Smooth muscle cell of the umbilical artery (primary cell): ENCODE data around the gene CAPNS1. TPM values are rescaled to one million over a fixed set of nuclear protein-coding genes. Genes with fewer than 3 reads are reported as not detected.

Experiments
- total RNA-seq: library from RNA; depleted of rRNA; stranded (reverse); fragments of >200 nt; gene quantifications from 2 replicates; pipeline ENCODE4 v1.2.3, GENCODE V29; 2014

Gene CAPNS1
- total RNA-seq, result 252 and 437 TPM in 2 replicates

GRCh38 chr19:36139473-36140303, at the start of gene CAPNS1:
Gene CAPNS1 (plus strand): TSS chr19:36140066. CDS start chr19:36141012, 946 bp downstream.

GRCh38 chr19:36110487-36111199, 29.2 kb upstream of the CAPNS1 start, which contains the start of gene OVOL3:
Gene OVOL3 (plus strand): TSS chr19:36111143. CDS start chr19:36111203, 60 bp downstream.

GRCh38 chr19:36114721-36115452, 25.0 kb upstream of the CAPNS1 start, which contains the start of gene POLR2I:
Gene POLR2I (minus strand): TSS chr19:36114875. CDS start chr19:36114856, 19 bp downstream.

GRCh38 chr19:36115453-36116343, 24.2 kb upstream of the CAPNS1 start, which contains the start of gene TBCB:
Gene TBCB (plus strand): TSS chr19:36115468. CDS start chr19:36115561, 93 bp downstream.

GRCh38 chr19:36152352-36153091, 12.7 kb downstream of the CAPNS1 start, which contains the start of gene COX7A1:
Gene COX7A1 (minus strand): TSS chr19:36152447. CDS start chr19:36152407, 40 bp downstream.

Other genes starting within 250 kb of the CAPNS1 start
- gene NFKBID, start 239.5 kb upstream of the CAPNS1 start, total RNA-seq, result 2.7 and 5.2 TPM in 2 replicates
- gene HCST, start 237.5 kb upstream of the CAPNS1 start, total RNA-seq, result 1.2 TPM in 2 replicates
- not detected in 2 replicates for gene TYROBP, start 231.8 kb upstream of the CAPNS1 start, total RNA-seq
- 3.6 and 4.2 TPM in 2 replicates for gene LRFN3, start 203.7 kb upstream of the CAPNS1 start, total RNA-seq
- gene SDHAF1, start 144.9 kb upstream of the CAPNS1 start, total RNA-seq, result 8.1 and 11.9 TPM in 2 replicates
- 0.23 TPM in 1 of 2 replicates, not detected in the other for gene SYNE4, start 131.3 kb upstream of the CAPNS1 start, total RNA-seq
- gene ALKBH6, start 125.9 kb upstream of the CAPNS1 start, total RNA-seq, result 14.6 and 14.7 TPM in 2 replicates
- gene CLIP3, start 107.2 kb upstream of the CAPNS1 start, total RNA-seq, result 14.3 and 22.8 TPM in 2 replicates
- 1.6 and 3.3 TPM in 2 replicates for gene THAP8, start 85.8 kb upstream of the CAPNS1 start, total RNA-seq
- gene WDR62, start 85.2 kb upstream of the CAPNS1 start, total RNA-seq, result 0.59 and 4.6 TPM in 2 replicates
- not detected in 2 replicates for gene OVOL3, start 28.9 kb upstream of the CAPNS1 start, total RNA-seq
- gene POLR2I, start 25.2 kb upstream of the CAPNS1 start, total RNA-seq, result 27.3 and 29.2 TPM in 2 replicates
- gene TBCB, start 24.6 kb upstream of the CAPNS1 start, total RNA-seq, result 236 and 267 TPM in 2 replicates
- gene COX7A1, start 12.4 kb downstream of the CAPNS1 start, total RNA-seq, result 4.3 and 14.8 TPM in 2 replicates
- 5.4 and 6.2 TPM in 2 replicates for gene ZNF565, start 74.6 kb downstream of the CAPNS1 start, total RNA-seq
- 101 and 133 TPM in 2 replicates for gene ZNF146, start 75.0 kb downstream of the CAPNS1 start, total RNA-seq
- 2.6 and 5.0 TPM in 2 replicates for gene ZFP14, start 239.1 kb downstream of the CAPNS1 start, total RNA-seq